GM23248 (cell line): ENCODE results near the gene LIN37. TPM values are rescaled to one million over a fixed set of nuclear protein-coding genes. Genes with fewer than 3 reads are reported as not detected.

Experiments
- DNase-seq: peaks from one replicate; pipeline ENCODE4 v3.0.0-alpha.2; 2015
- H2AFZ ChIP-seq: fragments of 200-600 bp; sonication (generic); 2 replicates; pipeline ENCODE4 v1.6.1; 2016; ENCODE audit warnings: antibody characterized with exemption
- H3F3A ChIP-seq: fragments of 200-600 bp; sonication (generic); 2 replicates; pipeline ENCODE4 v1.6.1; 2016; ENCODE audit warnings: mild to moderate bottlenecking, antibody characterized with exemption, mixed run types; ENCODE audit not compliant: insufficient read depth
- H3K27ac ChIP-seq: fragments of 200-600 bp; sonication (generic); 2 replicates; pipeline ENCODE4 v1.5.1; 2016; ENCODE audit warnings: mild to moderate bottlenecking
- H3K27me3 ChIP-seq: fragments of 200-600 bp; sonication (generic); replicated peaks from 2 replicates; pipeline ENCODE4 v1.6.1; 2016; ENCODE audit warnings: mild to moderate bottlenecking; ENCODE audit not compliant: insufficient read depth
- H3K36me3 ChIP-seq: fragments of 200-600 bp; sonication (generic); 2 replicates; pipeline ENCODE4 v1.6.1; 2016; ENCODE audit warnings: low read depth, mild to moderate bottlenecking
- H3K4me1 ChIP-seq: fragments of 200-600 bp; sonication (generic); 2 replicates; pipeline ENCODE4 v1.6.1; 2016; ENCODE audit warnings: mild to moderate bottlenecking; ENCODE audit not compliant: insufficient read depth
- H3K4me2 ChIP-seq: fragments of 200-600 bp; sonication (generic); one replicate; pipeline ENCODE4 v1.6.1; 2016; ENCODE audit warnings: mild to moderate bottlenecking; ENCODE audit not compliant: unreplicated experiment
- H3K4me3 ChIP-seq: fragments of 200-600 bp; sonication (generic); 2 replicates; pipeline ENCODE4 v1.5.1; 2016; ENCODE audit warnings: mild to moderate bottlenecking
- H3K79me2 ChIP-seq: fragments of 200-600 bp; sonication (generic); 2 replicates; pipeline ENCODE4 v1.6.1; 2016; ENCODE audit warnings: mild to moderate bottlenecking; ENCODE audit not compliant: insufficient read depth
- H3K9ac ChIP-seq: fragments of 200-600 bp; sonication (generic); 2 replicates; pipeline ENCODE4 v1.6.1; 2016; ENCODE audit warnings: mild to moderate bottlenecking
- H3K9me2 ChIP-seq: fragments of 200-600 bp; sonication (generic); 2 replicates; pipeline ENCODE4 v1.6.1; 2016; ENCODE audit warnings: mixed run types, mild to moderate bottlenecking, moderate library complexity; ENCODE audit not compliant: insufficient read depth
- H3K9me3 ChIP-seq: fragments of 200-600 bp; sonication (generic); one replicate; pipeline ENCODE4 v1.6.1; 2017; ENCODE audit warnings: low read depth
- H4K20me1 ChIP-seq: fragments of 200-600 bp; sonication (generic); 2 replicates; pipeline ENCODE4 v1.6.0; 2016; ENCODE audit not compliant: insufficient read depth
- EZH2 ChIP-seq: fragments of 200-600 bp; sonication (generic); IDR thresholded peaks from 2 replicates; pipeline ENCODE4 v1.6.1; 2018; ENCODE audit warnings: antibody characterized with exemption, mild to moderate bottlenecking; ENCODE audit not compliant: insufficient read depth, poor library complexity, severe bottlenecking
- EZH2phosphoT487 ChIP-seq: fragments of 200-600 bp; sonication (generic); IDR thresholded peaks from 2 replicates; pipeline ENCODE4 v1.6.1; 2018; ENCODE audit warnings: antibody characterized with exemption, moderate library complexity, mild to moderate bottlenecking, low read depth; ENCODE audit not compliant: insufficient read depth
- WGBS, 2 experiments: methylation state at CpG; one replicate each; pipeline ENCODE4 v1.1.6; 2015 to 2017; ENCODE audit warnings: low lambda C conversion rate in 2 of 2, low coverage in 1 of 2; ENCODE audit errors: missing lambda C conversion rate in 2 of 2; 5-methylcytosine and 5-hydroxymethylcytosine counted together
- in situ Hi-C: fragments of 300-500 bp; cut with MboI; formaldehyde crosslinking; loops from 2 replicates; pipeline ENCODE4 v1.15.0; 2020
- polyA plus RNA-seq: library from polyadenylated mRNA; unstranded; fragments of >200 nt; fragmentation: Nextera tagmentation; extraction: Ambion mirVana; gene quantifications from 2 replicates; pipeline ENCODE4 v1.2.1, GENCODE V29; 2016
- total RNA-seq: library from RNA; depleted of rRNA; stranded (reverse); fragments of >200 nt; shearing (Covaris generic); gene quantifications from 2 replicates; pipeline ENCODE4 v1.2.3, GENCODE V29; 2014

LIN37 gene
- total and polyA plus RNA-seq, 2 experiments from 2014 or later, result 9.7 to 12.3 TPM

DNA sequence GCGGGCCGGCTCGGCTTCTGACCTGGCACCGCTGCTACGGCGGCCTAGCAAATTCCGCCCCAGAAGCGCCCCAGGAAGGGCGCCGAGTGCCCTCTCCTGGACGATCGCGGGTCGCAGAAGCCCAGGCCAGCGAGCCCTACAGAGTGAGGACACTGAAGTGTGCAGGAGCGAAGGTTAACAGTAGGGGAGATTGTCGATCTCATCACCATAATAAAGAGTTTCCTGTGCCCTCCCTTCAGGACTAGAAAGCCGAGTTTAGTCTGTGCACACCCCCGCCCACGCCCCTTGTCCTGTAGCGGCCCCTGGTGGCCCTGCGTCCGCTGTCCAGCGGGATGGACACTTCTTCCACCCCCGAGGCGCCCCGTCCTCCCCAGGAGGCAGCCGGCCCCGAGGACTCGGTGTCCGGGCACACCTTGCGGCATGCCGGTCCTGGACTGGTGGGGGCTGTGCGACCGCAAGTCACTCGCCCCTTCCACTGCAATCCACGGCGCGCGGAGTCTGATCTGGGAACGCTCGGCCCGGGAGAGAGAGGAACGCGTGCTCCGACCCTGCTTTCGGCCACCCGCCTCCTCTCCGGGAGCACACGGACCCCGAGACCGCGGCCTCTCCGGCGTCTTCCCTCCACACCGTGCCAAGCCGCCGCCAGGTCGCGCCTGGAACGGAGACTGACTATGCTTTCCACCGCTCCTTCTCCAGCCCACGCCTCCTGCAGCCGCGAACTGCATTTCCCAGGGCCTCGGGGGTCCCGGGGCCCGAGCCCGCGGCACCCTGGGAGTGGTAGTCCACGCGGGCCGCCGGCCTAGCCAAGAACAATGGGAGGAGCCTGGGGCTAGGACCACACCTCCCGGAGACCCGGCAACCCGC, 31.3 kb upstream of the LIN37 start:
- Histone ChIP-seq H3K27ac (peak overlapping the region; percentile 38), H3K4me2 (peak overlapping the region; percentile 86), H3K79me2 (peaks cover 45% of the 10 kb centered on the region), H2AFZ (peak overlapping the region; percentile 90), H3K27me3 (no peaks in the 10 kb centered on the region), H3K9ac (peak overlapping the region; percentile 74), H3K36me3 (no peaks in the 10 kb centered on the region), H3F3A (no peaks in the 10 kb centered on the region; the same call in 1 of the 2 replicates), H4K20me1 (no peaks in the 10 kb centered on the region), H3K4me3 (peak overlapping the region; percentile 82), H3K9me3 (no peaks in the 10 kb centered on the region), H3K4me1 (no peaks in the 10 kb centered on the region), H3K9me2 (no peaks in the 10 kb centered on the region)
- in situ Hi-C loops, result no loop called here
- TF ChIP-seq EZH2, result no peak
- no peak for TF ChIP-seq EZH2phosphoT487
- 1 to 3% methylated on average over 56 to 71 of the region's 77 CpGs for WGBS, 2 experiments
- peak; percentile 98 for DNase-seq

DNA sequence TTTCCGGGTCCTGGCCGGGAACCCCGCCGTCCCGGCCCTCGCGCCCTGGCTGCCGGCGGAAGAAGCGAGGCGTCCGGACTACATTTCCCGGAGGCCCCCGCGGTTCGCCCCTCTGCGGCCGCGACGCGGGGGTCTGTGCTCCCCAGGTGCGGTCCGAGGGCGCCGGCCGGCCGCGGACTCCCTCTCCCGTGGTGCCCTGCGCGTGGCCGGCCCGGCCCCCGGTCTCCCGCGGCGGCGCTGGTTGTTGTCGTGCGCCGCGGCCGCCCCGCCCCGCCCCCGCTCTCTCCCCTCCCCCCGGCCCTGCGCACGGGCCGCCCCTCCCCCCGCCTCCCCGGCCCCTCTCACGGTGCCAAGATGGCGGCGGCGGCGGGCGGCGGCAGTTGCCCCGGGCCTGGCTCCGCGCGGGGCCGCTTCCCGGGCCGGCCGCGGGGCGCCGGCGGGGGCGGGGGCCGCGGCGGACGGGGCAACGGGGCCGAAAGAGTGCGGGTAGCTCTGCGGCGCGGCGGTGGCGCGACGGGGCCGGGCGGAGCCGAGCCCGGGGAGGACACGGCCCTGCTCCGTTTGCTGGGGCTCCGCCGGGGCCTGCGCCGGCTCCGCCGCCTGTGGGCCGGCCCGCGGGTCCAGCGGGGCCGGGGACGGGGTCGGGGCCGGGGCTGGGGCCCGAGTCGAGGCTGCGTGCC, 30.6 kb upstream of the LIN37 start, which contains the start of gene KMT2B:
Gene KMT2B (plus strand): TSS at position 339 of the 680 bp plus-strand sequence. CDS start 16 bp downstream, at position 355.
- TF ChIP-seq EZH2phosphoT487, result no peak
- TF ChIP-seq EZH2, result no peak
- H3K36me3 ChIP-seq, result no peaks in the 10 kb centered on the region
- no peaks in the 10 kb centered on the region for H3K4me1 ChIP-seq
- peak within 1 kb of the TSS; percentile 94 for H3K9ac ChIP-seq
- H4K20me1 ChIP-seq, result no peaks in the 10 kb centered on the region
- DNase-seq, result no peak
- H3K9me3 ChIP-seq, result no peaks in the 10 kb centered on the region
- H3K27ac ChIP-seq, result peak within 1 kb of the TSS; percentile 77
- H3K9me2 ChIP-seq, result no peaks in the 10 kb centered on the region
- peaks cover 52% of the 10 kb centered on the region for H3K79me2 ChIP-seq
- in situ Hi-C loops, result no loop called here
- H3F3A ChIP-seq, result no peaks in the 10 kb centered on the region; the same call in 1 of the 2 replicates
- H3K4me3 ChIP-seq, result peak within 1 kb of the TSS; percentile 89
- H2AFZ ChIP-seq, result peak within 1 kb of the TSS; percentile 90
- WGBS, 2 experiments, result 1% methylated on average over 29 to 73 of the region's 109 CpGs
- H3K4me2 ChIP-seq, result peak within 1 kb of the TSS; percentile 86
- no peaks in the 10 kb centered on the region for H3K27me3 ChIP-seq

DNA sequence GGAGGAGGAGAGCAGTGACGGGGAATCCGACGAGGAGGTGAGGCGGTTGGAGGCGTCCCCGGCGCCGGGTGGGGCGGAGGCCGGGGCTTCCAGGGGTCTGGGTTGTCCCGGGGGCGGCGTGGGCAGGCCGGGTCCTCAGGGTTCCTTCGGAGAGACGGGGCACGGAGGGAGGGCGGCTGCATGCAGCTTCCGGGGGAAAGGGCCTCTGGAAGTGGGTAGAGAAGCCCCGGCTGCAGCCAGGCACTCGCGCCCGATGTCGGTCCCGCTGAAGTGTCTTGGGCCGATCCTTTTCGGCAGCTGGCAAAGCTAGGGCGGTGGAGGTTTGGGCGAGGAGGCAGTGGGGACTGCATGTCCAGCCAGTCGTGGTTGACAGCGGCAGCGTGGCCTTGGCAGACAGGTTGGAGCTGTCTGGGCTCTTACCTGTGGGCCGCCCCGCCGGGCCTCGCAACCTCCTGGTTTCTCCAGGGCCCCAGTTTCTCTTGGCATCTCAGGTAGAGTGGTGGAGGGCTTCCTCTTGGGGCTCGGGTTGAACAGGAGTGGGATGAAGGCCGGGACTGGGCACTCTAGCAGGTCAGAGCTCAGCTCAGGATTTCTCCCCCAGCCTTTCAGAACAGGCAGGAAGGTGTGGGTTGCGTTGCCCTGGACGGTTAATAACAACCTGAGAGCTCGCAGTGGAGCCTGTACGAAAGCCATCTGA, 29.9 kb upstream of the LIN37 start:
- Histone ChIP-seq H3K9ac (peak overlapping the region; percentile 94), H3K79me2 (peaks cover 53% of the 10 kb centered on the region), H3K9me3 (no peaks in the 10 kb centered on the region), H3F3A (no peaks in the 10 kb centered on the region; the same call in 1 of the 2 replicates), H3K4me3 (peak overlapping the region; percentile 89), H2AFZ (0 out of 2 replicates have a peak overlapping the region, but pooled peaks have one; percentile 4), H3K9me2 (no peaks in the 10 kb centered on the region), H3K27ac (peak overlapping the region; percentile 77), H3K4me2 (peak overlapping the region; percentile 84), H3K4me1 (no peaks in the 10 kb centered on the region), H3K36me3 (0 out of 2 replicates have a peak, but pooled peaks cover 1% of the 10 kb centered on the region), H4K20me1 (no peaks in the 10 kb centered on the region), H3K27me3 (no peaks in the 10 kb centered on the region)
- 2 to 4% methylated on average over 22 to 33 of the region's 42 CpGs for WGBS, 2 experiments
- DNase-seq, result peak; percentile 62
- TF ChIP-seq EZH2, result no peak
- TF ChIP-seq EZH2phosphoT487, result no peak
- in situ Hi-C loops, result no loop called here
